Measurements from ENCODE around the gene KRTAP12-2.

DNA sequence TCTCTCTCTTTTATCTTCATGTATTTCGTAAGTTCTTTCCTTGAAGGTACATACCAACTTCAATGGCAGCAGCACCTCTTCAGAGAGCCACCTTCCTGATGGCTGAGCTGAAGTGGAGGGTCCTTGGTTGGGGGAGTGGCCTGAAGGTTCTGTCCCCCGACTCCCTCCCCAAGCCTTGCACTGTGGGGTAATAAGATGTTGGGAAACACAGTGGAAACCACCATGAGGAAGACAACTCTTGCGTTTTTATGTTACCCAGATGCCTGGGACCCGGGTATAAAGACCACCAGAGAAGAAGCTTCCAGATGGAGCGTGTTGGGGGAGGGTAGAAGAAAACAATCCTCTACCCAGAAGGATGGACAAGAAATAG, 8.2 kb downstream of the KRTAP12-2 start:
- TF ChIP-seq, protein P1, sequence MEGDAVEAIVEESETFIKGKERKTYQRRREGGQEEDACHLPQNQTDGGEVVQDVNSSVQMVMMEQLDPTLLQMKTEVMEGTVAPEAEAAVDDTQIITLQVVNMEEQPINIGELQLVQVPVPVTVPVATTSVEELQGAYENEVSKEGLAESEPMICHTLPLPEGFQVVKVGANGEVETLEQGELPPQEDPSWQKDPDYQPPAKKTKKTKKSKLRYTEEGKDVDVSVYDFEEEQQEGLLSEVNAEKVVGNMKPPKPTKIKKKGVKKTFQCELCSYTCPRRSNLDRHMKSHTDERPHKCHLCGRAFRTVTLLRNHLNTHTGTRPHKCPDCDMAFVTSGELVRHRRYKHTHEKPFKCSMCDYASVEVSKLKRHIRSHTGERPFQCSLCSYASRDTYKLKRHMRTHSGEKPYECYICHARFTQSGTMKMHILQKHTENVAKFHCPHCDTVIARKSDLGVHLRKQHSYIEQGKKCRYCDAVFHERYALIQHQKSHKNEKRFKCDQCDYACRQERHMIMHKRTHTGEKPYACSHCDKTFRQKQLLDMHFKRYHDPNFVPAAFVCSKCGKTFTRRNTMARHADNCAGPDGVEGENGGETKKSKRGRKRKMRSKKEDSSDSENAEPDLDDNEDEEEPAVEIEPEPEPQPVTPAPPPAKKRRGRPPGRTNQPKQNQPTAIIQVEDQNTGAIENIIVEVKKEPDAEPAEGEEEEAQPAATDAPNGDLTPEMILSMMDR (conservative IDR thresholded peaks at IDR 0.05 in 1 of 2, IDR thresholded peaks at IDR 0.05 in 1 of 2; ENCODE audit: low read depth in 1 of 2, low read length in 2 of 2) = no peak
- TF ChIP-seq EZH2 (IDR thresholded peaks at IDR 0.05; ENCODE audit: low read length, missing control alignments) = no peak

Measured in fibroblast of lung (primary cell).